ENCODE results near the gene XRCC1. TPM values are rescaled to one million over a fixed set of nuclear protein-coding genes. Genes with fewer than 3 reads are reported as not detected.

The XRCC1 gene
- total RNA-seq, 1 experiment from 2014 or later = 38.0 TPM

DNA sequence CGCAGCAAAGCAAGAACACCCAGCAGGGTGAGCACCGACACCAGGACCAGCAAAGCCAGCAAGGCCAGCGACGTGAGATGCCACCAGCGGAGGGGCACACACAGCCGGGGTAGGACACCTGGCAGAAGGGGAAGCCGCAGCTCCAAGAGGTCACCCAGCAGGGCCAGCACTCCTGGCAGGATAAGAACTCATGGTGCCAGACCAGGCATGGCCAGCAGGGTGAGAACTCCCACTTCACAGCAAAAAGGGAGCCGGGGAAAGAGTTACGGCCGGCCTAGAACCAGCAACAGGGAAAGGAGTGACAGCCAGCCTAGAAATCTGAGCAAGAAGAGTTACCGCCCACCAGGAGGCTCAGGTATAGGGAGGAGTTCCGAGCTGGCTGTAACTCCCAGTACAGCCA, 37.0 kb upstream of the XRCC1 start:
- no peak overlapping the region for H3K4me3 Mint-ChIP-seq
- Histone ChIP-seq H4K5ac (ENCODE audit: insufficient read length, low read depth, low read length) (no peak overlapping the region), H2BK15ac (ENCODE audit: low read depth, low read length) (no peak overlapping the region), H3K14ac (ENCODE audit: insufficient read depth, low read length) (no peak overlapping the region), H2BK20ac (ENCODE audit: low read depth, low read length, poor library complexity, severe bottlenecking) (no peak overlapping the region), H2AFZ (ENCODE audit: low read length) (no peak overlapping the region), H3K56ac (ENCODE audit: insufficient read length, low read depth, low read length) (no peak overlapping the region), H2BK5ac (ENCODE audit: insufficient read length, low read length) (no peak overlapping the region), H3K9me3 (ENCODE audit: control insufficient read depth, low read depth, low read length) (no peaks in the 10 kb centered on the region), H3K4ac (ENCODE audit: low read depth, low read length) (no peak overlapping the region), H4K91ac (ENCODE audit: insufficient read length, low read depth, low read length) (no peak overlapping the region), H3K27me3 (ENCODE audit: insufficient read depth, low read length) (no peaks in the 10 kb centered on the region), H3K23me2 (ENCODE audit: insufficient read length, low read depth, low read length, poor library complexity, severe bottlenecking) (no peaks in the 10 kb centered on the region), H2BK12ac (ENCODE audit: insufficient read length, low read depth, low read length) (no peak overlapping the region), H3K4me2 (ENCODE audit: insufficient read depth, insufficient read length, low read length) (no peak overlapping the region), H3K23ac (ENCODE audit: insufficient read length, low read depth, low read length) (no peak overlapping the region), H3K18ac (ENCODE audit: insufficient read length, low read depth, low read length) (no peak overlapping the region), H3K27ac (ENCODE audit: insufficient read length, low read depth, low read length) (no peak overlapping the region), H3K79me2 (ENCODE audit: insufficient read depth, low read length) (no peaks in the 10 kb centered on the region), H2BK120ac (ENCODE audit: low read depth, low read length, poor library complexity, severe bottlenecking) (no peak overlapping the region), H3K79me1 (ENCODE audit: insufficient read depth, low read depth, low read length, poor library complexity, severe bottlenecking) (no peaks in the 10 kb centered on the region), H3K4me1 (ENCODE audit: insufficient read depth, low read length) (no peaks in the 10 kb centered on the region), H3K9ac (ENCODE audit: extremely low read depth, insufficient read length, low read length) (no peak overlapping the region), H4K20me1 (ENCODE audit: control insufficient read depth, insufficient read depth, insufficient read length) (no peaks in the 10 kb centered on the region), H3T11ph (ENCODE audit: low read length) (no peak overlapping the region), H4K8ac (replicated peaks; ENCODE audit: insufficient read length, low read depth, low read length) (no peak overlapping the region), H2AK5ac (ENCODE audit: insufficient read length, low read length) (no peak overlapping the region)
- no peaks in the 10 kb centered on the region; the same call in 1 of the 2 replicates for H3K27me3 Mint-ChIP-seq (ENCODE audit: low read depth)
- DNase-seq = no peak
- no peak overlapping the region; a peak in 1 of 7 replicates for H3K27ac Mint-ChIP-seq
- peaks cover 3% of the 10 kb centered on the region in 2 experiments; a peak in 4 of 5 replicates for H3K9me3 Mint-ChIP-seq
- peaks cover 7 to 8% of the 10 kb centered on the region in 2 experiments for H3K4me1 Mint-ChIP-seq
- peaks cover 28 to 41% (median 36%) of the 10 kb centered on the region in 3 experiments for H3K36me3 Mint-ChIP-seq (ENCODE audit: insufficient read depth in 1 of 3, low read depth in 3 of 3)
- TF ChIP-seq, protein P1, sequence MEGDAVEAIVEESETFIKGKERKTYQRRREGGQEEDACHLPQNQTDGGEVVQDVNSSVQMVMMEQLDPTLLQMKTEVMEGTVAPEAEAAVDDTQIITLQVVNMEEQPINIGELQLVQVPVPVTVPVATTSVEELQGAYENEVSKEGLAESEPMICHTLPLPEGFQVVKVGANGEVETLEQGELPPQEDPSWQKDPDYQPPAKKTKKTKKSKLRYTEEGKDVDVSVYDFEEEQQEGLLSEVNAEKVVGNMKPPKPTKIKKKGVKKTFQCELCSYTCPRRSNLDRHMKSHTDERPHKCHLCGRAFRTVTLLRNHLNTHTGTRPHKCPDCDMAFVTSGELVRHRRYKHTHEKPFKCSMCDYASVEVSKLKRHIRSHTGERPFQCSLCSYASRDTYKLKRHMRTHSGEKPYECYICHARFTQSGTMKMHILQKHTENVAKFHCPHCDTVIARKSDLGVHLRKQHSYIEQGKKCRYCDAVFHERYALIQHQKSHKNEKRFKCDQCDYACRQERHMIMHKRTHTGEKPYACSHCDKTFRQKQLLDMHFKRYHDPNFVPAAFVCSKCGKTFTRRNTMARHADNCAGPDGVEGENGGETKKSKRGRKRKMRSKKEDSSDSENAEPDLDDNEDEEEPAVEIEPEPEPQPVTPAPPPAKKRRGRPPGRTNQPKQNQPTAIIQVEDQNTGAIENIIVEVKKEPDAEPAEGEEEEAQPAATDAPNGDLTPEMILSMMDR (conservative IDR thresholded peaks at IDR 0.05) = no peak
- no CpG with 5 or more reads among the region's 12 CpGs for WGBS (ENCODE audit: extremely low coverage, insufficient read length, low lambda C conversion rate)

Measured in H9 (cell line).